Activated T-helper 17 cell treated with anti-CD3 and anti-CD28 coated beads, Interleukin-2, amount 50 U/mL, for 72 hours (primary cell): ENCODE measurements around the gene CERKL. TPM values are rescaled to one million over a fixed set of nuclear protein-coding genes. Genes with fewer than 3 reads are reported as not detected.

Source experiments
- ATAC-seq: fragments of 150-1000 bp; cut with Tn5 transposase; replicated peaks from 2 replicates; pipeline ENCODE4 v1.10.0; 2021; ENCODE audit warnings: mild to moderate bottlenecking, moderate library complexity
- H3K27ac Mint-ChIP-seq: one replicate; pipeline ENCODE4 v1.8.0; 2022; ENCODE audit warnings: mixed read lengths
- H3K27me3 Mint-ChIP-seq: one replicate; pipeline ENCODE4 v1.8.0; 2022; ENCODE audit warnings: mixed read lengths
- H3K36me3 Mint-ChIP-seq: one replicate; pipeline ENCODE4 v1.8.0; 2022; ENCODE audit warnings: low read depth, mild to moderate bottlenecking, mixed read lengths
- H3K4me1 Mint-ChIP-seq: one replicate; pipeline ENCODE4 v1.8.0; 2022; ENCODE audit warnings: mixed read lengths
- H3K4me3 Mint-ChIP-seq: one replicate; pipeline ENCODE4 v1.8.0; 2022; ENCODE audit warnings: mild to moderate bottlenecking, mixed read lengths
- H3K9me3 Mint-ChIP-seq: one replicate; pipeline ENCODE4 v1.8.0; 2022; ENCODE audit warnings: mixed read lengths
- total RNA-seq, 2 donors: library from RNA; stranded (reverse); gene quantifications; one replicate each; pipeline ENCODE4 v1.2.3, GENCODE V29; 2022

The CERKL gene
- total RNA-seq, 2 donors from 2014 or later, result not detected

DNA sequence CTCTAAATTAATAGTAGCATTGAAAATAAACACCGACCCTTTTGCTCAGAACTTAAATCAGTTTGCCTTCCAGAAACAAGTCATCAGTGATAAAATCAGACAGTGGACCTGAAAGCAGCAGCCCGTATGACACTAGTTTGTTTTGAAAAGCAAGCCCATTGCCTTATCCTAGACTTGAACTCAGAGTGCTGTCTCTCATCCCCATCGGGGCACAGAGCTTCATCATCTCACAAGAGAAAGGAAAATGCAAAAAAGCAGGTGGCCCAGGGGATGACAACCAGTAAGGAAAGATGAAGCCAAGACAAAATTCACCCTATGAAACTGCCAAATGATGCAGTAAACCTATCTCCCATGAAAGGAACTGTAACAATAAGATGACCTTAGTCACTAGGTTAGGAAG, 71.2 kb downstream of the CERKL start:
- H3K27me3 Mint-ChIP-seq, result peaks cover 15% of the 10 kb centered on the region
- no peak overlapping the region for H3K4me3 Mint-ChIP-seq
- no peak for ATAC-seq
- H3K36me3 Mint-ChIP-seq, result no peaks in the 10 kb centered on the region
- no peaks in the 10 kb centered on the region for H3K9me3 Mint-ChIP-seq
- H3K27ac Mint-ChIP-seq, result no peak overlapping the region
- peaks cover 6% of the 10 kb centered on the region for H3K4me1 Mint-ChIP-seq

GRCh38 chr2:181581534-181581933, 75.4 kb downstream of the CERKL start:
- peaks cover 5% of the 10 kb centered on the region for H3K4me1 Mint-ChIP-seq
- H3K4me3 Mint-ChIP-seq, result no peak overlapping the region
- no peaks in the 10 kb centered on the region for H3K36me3 Mint-ChIP-seq
- ATAC-seq, result no peak
- H3K27ac Mint-ChIP-seq, result no peak overlapping the region
- H3K27me3 Mint-ChIP-seq, result peaks cover 12% of the 10 kb centered on the region
- no peaks in the 10 kb centered on the region for H3K9me3 Mint-ChIP-seq

DNA sequence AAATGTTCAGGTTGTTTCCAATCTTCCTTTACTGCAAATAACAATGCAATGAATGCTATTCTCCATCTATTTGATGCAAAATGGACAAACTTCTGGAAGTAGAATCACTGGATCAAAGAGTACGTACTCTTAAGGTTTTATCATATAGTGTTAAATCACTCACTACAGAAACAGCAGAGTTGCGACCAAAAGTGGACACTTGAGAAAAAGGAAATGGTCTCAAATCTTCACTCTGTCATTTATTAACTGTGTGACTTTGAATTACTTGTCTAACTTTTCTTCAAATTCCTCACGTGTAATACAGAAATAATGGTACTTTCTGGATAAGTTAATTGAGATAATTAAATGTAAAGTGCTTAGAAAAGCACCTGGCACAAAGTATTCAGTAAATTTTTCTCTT, 78.1 kb downstream of the CERKL start:
- Mint-ChIP-seq H3K36me3 (no peaks in the 10 kb centered on the region), H3K4me1 (no peaks in the 10 kb centered on the region), H3K27me3 (peaks cover 11% of the 10 kb centered on the region), H3K4me3 (no peak overlapping the region), H3K27ac (no peak overlapping the region), H3K9me3 (no peaks in the 10 kb centered on the region)
- no peak for ATAC-seq

- no peak overlapping the region for H3K4me3 Mint-ChIP-seq
- H3K27ac Mint-ChIP-seq, result no peak overlapping the region
These were observed 80.5 kb downstream of the CERKL start for GRCh38 chr2:181576431-181576830.

DNA sequence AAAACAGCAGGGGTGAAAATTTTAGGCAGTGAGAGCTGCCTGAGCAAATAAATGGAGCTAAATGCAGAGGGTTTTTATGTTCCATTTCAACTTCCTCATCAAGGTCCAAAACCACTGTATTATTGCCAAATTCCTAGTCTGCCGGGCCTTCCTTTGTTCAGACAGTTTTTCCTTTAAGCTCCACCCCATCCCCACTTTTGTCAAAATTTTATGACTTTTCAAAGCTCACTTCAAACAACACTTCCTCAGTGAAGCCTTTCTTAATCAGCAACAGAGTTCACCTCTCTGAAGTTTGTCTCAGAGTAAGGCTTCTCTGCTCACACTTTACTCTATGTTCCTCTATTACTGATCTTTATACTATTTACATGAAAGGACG, 81.3 kb downstream of the CERKL start:
- Mint-ChIP-seq H3K27ac (no peak overlapping the region), H3K36me3 (no peaks in the 10 kb centered on the region), H3K9me3 (no peaks in the 10 kb centered on the region), H3K27me3 (peaks cover 18% of the 10 kb centered on the region), H3K4me1 (no peaks in the 10 kb centered on the region), H3K4me3 (no peak overlapping the region)
- ATAC-seq, result no peak

More at GRCh38 chr2:181576431-181576830, 80.5 kb downstream of the CERKL start:
- Mint-ChIP-seq H3K36me3 (no peaks in the 10 kb centered on the region), H3K4me1 (no peaks in the 10 kb centered on the region), H3K27me3 (peaks cover 22% of the 10 kb centered on the region), H3K9me3 (no peaks in the 10 kb centered on the region)
- ATAC-seq, result no peak

DNA sequence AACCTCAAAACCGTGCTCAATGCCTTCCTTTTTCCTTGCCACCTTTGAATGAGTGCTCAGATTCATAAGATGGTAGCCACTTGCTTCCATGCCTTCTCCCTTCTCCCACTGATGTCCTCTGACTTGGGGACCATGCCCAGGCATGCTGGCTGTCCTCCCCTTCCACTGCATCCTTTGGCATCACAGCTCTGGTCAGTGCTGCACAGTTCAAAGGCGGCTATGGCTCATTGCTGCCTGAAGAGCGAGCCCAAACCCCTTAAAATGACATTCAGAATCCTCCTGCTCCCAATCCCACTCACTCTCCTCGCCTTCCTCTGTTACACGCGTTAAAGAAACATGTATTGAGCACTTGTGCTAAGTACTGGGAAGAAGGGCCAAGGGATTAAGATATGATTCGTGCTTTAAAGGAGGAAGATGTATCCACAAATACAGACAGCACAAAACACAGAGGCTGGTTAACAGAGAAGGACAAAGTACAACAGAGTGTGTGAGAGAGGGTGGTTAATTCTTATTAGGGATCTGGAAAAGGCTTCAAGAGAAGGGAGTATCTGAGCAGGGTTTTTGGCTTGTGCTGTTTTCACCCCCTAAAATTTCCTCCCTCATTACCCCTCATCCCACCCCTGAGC, 81.8 kb downstream of the CERKL start:
- Mint-ChIP-seq H3K4me3 (no peak overlapping the region), H3K36me3 (no peaks in the 10 kb centered on the region), H3K27me3 (peaks cover 18% of the 10 kb centered on the region), H3K27ac (no peak overlapping the region), H3K4me1 (no peaks in the 10 kb centered on the region), H3K9me3 (no peaks in the 10 kb centered on the region)
- no peak for ATAC-seq

DNA sequence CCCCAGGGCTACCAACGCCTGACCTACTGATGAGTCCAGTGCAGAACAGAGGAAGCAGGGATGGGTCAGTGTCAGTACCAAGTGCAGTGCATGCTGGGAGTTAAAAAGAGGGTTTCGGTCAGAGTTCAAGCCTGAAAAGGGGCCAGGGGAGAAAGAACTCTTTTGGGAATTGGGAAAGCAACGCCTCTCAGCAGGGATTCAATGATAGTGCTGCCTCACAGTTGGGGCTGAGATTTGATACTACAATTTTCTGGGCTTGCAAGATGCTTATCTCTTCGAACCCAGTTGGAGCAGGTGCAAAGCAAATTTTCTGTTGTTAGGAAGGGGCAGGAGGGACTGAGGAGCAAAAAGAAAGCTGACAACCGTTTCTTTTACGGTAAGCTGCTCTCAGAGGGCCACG, 82.6 kb downstream of the CERKL start:
- Mint-ChIP-seq H3K27ac (no peak overlapping the region), H3K36me3 (no peaks in the 10 kb centered on the region), H3K9me3 (no peaks in the 10 kb centered on the region), H3K27me3 (peaks cover 21% of the 10 kb centered on the region), H3K4me1 (no peaks in the 10 kb centered on the region), H3K4me3 (no peak overlapping the region)
- no peak for ATAC-seq

DNA sequence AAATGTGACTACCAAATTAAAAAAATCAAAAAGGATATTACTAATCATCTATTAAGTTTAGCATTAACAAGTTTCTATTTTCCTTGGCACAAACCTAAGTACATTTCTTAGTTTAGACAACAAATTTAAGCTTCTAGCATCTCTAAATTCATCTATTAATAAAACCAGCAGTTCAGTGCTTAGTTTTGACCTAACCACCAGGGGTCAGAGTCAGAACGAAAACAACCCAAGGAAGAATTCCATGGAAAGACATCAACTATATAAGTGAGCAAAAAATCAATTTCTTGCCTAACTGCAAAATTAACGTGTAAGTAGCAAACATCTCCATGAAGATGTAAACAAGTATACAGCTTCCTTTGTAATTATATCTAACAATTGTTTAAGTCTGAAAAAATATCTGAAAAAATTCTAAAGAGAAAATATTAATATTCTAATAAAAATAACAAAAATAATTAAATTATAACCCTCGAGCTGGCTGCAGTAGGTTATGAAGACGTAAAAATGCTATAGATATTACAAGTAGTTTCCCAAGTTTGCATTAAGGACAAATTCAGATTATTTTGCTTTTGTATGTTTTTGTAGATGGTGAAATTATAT, 83.7 kb downstream of the CERKL start:
- H3K4me3 Mint-ChIP-seq, result no peak overlapping the region
- no peaks in the 10 kb centered on the region for H3K9me3 Mint-ChIP-seq
- no peak overlapping the region for H3K27ac Mint-ChIP-seq
- ATAC-seq, result no peak
- no peaks in the 10 kb centered on the region for H3K4me1 Mint-ChIP-seq
- H3K27me3 Mint-ChIP-seq, result peaks cover 21% of the 10 kb centered on the region
- no peaks in the 10 kb centered on the region for H3K36me3 Mint-ChIP-seq

GRCh38 chr2:181570833-181571661, 85.9 kb downstream of the CERKL start:
- Mint-ChIP-seq H3K4me3 (no peak overlapping the region), H3K36me3 (no peaks in the 10 kb centered on the region), H3K27ac (no peak overlapping the region), H3K27me3 (peaks cover 21% of the 10 kb centered on the region), H3K4me1 (no peaks in the 10 kb centered on the region), H3K9me3 (no peaks in the 10 kb centered on the region)
- no peak for ATAC-seq

- H3K27ac Mint-ChIP-seq, result no peak overlapping the region
- H3K4me3 Mint-ChIP-seq, result no peak overlapping the region
- no peaks in the 10 kb centered on the region for H3K4me1 Mint-ChIP-seq
- H3K27me3 Mint-ChIP-seq, result peaks cover 24% of the 10 kb centered on the region
- no peak for ATAC-seq
- no peaks in the 10 kb centered on the region for H3K36me3 Mint-ChIP-seq
- no peaks in the 10 kb centered on the region for H3K9me3 Mint-ChIP-seq
These were observed 86.8 kb downstream of the CERKL start for GRCh38 chr2:181570059-181570458.

- Mint-ChIP-seq H3K27ac (no peak overlapping the region), H3K4me3 (no peak overlapping the region), H3K4me1 (no peaks in the 10 kb centered on the region), H3K36me3 (no peaks in the 10 kb centered on the region), H3K9me3 (no peaks in the 10 kb centered on the region), H3K27me3 (peaks cover 6% of the 10 kb centered on the region)
- ATAC-seq, result no peak
These were observed 90.4 kb downstream of the CERKL start for GRCh38 chr2:181566334-181567032.

DNA sequence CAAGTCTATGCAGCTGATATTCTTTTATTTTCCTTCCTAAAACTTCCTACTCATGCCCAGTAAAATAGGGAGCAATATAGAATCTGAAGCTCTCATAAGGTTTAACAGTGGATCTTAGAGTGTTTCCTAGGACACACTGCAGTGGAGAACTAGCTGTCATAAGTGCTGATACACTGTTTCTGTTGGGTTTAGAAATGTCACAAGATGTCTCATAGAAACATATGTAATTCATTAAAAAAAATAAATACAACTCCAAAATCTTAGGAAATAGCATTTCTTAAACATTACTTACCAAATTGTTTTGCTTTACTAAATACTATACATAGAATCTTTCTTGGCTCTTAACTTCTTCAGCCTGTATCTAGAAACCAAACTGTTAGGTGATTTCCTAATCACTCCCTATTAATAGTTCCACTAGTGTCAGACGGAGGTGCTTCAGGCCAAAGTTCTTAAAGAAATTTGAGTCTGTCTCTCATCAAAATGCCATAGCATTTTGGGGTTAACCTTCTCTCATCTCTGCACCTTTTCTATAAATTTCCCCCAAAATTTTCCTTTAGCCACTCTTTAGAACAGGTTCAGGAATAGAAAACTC, 93.7 kb downstream of the CERKL start:
- ATAC-seq, result no peak
- Mint-ChIP-seq H3K4me3 (no peak overlapping the region), H3K27me3 (peaks cover 3% of the 10 kb centered on the region), H3K27ac (no peak overlapping the region), H3K4me1 (no peaks in the 10 kb centered on the region), H3K9me3 (no peaks in the 10 kb centered on the region), H3K36me3 (no peaks in the 10 kb centered on the region)

DNA sequence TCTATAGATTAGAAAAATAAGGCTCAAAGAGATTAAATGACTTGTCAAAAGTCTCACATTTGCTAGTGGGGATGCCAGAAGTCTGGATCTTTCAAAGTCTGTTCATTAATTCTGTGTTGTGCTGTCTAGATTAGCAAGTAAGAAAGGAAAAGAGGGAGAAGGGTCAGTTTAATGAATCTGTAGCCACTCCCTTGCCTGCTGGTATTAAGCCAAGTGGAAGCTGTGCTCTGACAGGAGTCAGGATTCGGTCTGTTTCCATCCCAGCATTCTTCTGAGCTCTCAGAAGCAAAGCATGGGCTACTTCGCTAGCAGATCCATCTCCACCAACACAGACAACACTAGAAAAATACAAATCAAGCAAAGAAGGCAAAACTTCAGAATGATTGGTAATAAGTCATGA, 98.5 kb downstream of the CERKL start:
- H3K9me3 Mint-ChIP-seq, result no peaks in the 10 kb centered on the region
- no peaks in the 10 kb centered on the region for H3K4me1 Mint-ChIP-seq
- no peaks in the 10 kb centered on the region for H3K27me3 Mint-ChIP-seq
- no peak overlapping the region for H3K4me3 Mint-ChIP-seq
- H3K36me3 Mint-ChIP-seq, result no peaks in the 10 kb centered on the region
- H3K27ac Mint-ChIP-seq, result no peak overlapping the region
- no peak for ATAC-seq

- Mint-ChIP-seq H3K4me3 (no peak overlapping the region), H3K9me3 (no peaks in the 10 kb centered on the region), H3K27me3 (no peaks in the 10 kb centered on the region), H3K36me3 (no peaks in the 10 kb centered on the region), H3K4me1 (no peaks in the 10 kb centered on the region), H3K27ac (no peak overlapping the region)
- ATAC-seq, result no peak
These were observed 102.7 kb downstream of the CERKL start for GRCh38 chr2:181554061-181554830.
